ENCODE measurements around the gene CIZ1. TPM values are rescaled to one million over a fixed set of nuclear protein-coding genes. Genes with fewer than 3 reads are reported as not detected.
A peak's percentile ranks its signal among the peaks of the same experiment; 100 is the strongest.

CIZ1 gene
- total RNA-seq, 1 donor from 2014 or later: 74.9 TPM

DNA sequence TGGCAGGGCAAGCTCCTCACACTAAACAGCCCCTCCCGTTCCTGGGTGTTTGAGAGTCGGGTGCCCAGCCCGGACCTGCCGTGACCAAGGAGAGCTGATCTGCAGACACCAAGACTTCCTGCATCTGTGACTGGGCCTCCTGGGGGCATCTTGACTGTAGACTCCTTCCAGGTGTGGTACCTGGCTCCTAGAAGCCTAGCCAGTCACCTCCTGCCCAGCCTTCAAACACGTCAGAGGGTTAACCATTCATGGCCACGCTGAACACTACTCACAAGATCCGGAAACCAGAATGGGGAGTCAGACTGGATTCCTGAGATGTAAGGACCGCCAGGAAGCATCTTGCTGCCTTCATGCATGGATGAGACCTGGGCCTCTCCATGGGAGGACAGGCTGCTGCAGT, 45.8 kb downstream of the CIZ1 start:
- H3K27ac ChIP-seq (replicated peaks): no peak overlapping the region
- no peak for DNase-seq
- H3K9me3 ChIP-seq (replicated peaks): no peaks in the 10 kb centered on the region
- TF ChIP-seq CTCF (IDR thresholded peaks at IDR 0.05; ENCODE audit: borderline replicate concordance): no peak
- H3K36me3 ChIP-seq: no peaks in the 10 kb centered on the region
- H3K4me1 ChIP-seq: peaks cover 38% of the 10 kb centered on the region
- no peaks in the 10 kb centered on the region for H3K27me3 ChIP-seq (ENCODE audit: low read depth)
- intact Hi-C loops (cut with micrococcal nuclease): no loop called here
- no peak overlapping the region for H3K4me3 ChIP-seq

GRCh38 chr9:128144239-128145181, 46.9 kb downstream of the CIZ1 start:
- peak overlapping the region; percentile 68 for H3K27ac ChIP-seq (replicated peaks)
- H3K27me3 ChIP-seq (ENCODE audit: low read depth): no peaks in the 10 kb centered on the region
- intact Hi-C loops (cut with micrococcal nuclease): no loop called here
- H3K9me3 ChIP-seq (replicated peaks): no peaks in the 10 kb centered on the region
- no peak for DNase-seq
- no peaks in the 10 kb centered on the region for H3K36me3 ChIP-seq
- TF ChIP-seq CTCF (IDR thresholded peaks at IDR 0.05; ENCODE audit: borderline replicate concordance): no peak
- peaks cover 27% of the 10 kb centered on the region for H3K4me1 ChIP-seq
- no peak overlapping the region for H3K4me3 ChIP-seq

DNA sequence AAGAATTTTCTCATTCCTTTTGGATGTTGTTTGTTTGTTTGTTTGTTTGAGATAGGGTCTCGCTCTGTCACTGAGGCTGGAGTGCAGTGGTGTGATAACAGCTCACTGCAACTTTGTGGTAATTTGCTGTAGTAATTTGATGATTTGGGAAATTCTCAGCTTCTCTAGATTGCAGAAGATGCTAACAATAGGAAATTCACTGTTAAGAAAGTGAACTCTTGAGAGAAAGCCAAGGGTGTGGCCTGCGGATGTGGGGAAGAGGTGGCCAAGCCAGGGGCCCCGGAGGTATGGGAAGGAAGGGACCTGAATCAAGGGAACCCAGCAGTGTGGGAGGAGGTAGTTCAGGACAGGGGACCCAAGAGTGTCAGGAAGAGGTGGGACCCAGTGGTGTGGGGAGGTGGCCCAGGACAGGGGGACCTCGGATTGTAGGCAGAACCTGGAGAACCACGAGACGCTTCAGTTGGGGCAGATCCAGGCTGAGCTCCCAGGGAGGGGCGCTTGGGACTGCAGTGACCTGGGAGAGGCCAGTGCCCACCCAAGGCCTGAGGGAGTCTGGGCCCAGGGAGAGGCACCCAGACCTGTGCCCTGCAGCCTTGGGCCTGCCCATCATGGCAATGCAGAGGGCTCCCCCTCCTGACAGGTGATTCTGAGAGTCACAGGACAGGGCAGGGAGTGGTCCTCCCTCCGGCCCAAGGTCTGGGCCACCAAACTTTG, 47.7 kb downstream of the CIZ1 start:
- Histone ChIP-seq H3K9me3 (replicated peaks) (no peaks in the 10 kb centered on the region), H3K27me3 (ENCODE audit: low read depth) (no peaks in the 10 kb centered on the region), H3K4me1 (peaks cover 19% of the 10 kb centered on the region), H3K36me3 (no peaks in the 10 kb centered on the region), H3K27ac (replicated peaks) (peak overlapping the region; percentile 68), H3K4me3 (no peak overlapping the region)
- no peak for TF ChIP-seq CTCF (IDR thresholded peaks at IDR 0.05; ENCODE audit: borderline replicate concordance)
- DNase-seq: no peak
- intact Hi-C loops (cut with micrococcal nuclease): no loop called here

DNA sequence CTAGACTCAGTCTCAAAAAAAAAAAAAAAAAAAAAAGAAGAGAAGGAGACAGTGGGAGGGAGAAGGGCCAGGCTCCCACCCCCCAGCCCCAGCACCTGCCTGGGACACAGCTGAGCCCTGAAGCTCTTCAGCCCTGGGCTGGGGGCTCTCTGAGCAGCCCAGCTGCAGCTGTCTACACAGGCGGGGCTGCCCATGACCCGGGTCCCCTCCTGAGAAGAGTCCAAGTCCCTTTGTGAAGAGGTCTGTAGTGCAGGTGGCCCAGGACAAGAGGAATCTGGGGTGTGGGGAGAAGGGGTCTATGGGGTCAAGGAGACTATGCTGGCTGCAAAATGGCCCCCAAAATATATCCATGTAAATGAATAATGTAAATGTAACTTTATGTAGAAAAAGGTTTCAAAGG, 48.8 kb downstream of the CIZ1 start:
- no peak for TF ChIP-seq CTCF (IDR thresholded peaks at IDR 0.05; ENCODE audit: borderline replicate concordance)
- H3K9me3 ChIP-seq (replicated peaks): no peaks in the 10 kb centered on the region
- no peak overlapping the region for H3K4me3 ChIP-seq
- H3K36me3 ChIP-seq: no peaks in the 10 kb centered on the region
- H3K27ac ChIP-seq (replicated peaks): peak overlapping the region; percentile 68
- no peaks in the 10 kb centered on the region for H3K27me3 ChIP-seq (ENCODE audit: low read depth)
- H3K4me1 ChIP-seq: peaks cover 14% of the 10 kb centered on the region
- intact Hi-C loops (cut with micrococcal nuclease): no loop called here
- no peak for DNase-seq

DNA sequence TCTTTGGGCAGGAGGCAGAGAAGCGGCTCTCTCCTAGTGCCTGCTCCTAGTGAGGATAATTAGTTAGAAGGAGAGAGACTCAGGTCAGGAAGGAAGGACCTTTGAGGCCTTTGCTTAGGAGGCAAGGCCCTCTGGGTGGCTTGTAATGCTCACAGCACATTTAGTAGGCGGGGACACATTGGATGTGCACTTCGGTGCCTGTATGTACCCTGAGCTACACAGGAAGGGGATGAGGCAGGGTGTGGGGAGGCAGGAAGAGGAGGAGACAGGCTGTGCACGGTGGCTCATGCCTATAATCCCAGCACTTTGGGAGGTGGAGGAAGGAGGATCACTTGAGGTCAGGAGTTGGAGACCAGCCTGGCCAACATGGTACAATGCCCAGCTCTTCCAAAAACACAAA, 49.3 kb downstream of the CIZ1 start:
- Histone ChIP-seq H3K27ac (replicated peaks) (peak overlapping the region; percentile 68), H3K4me3 (no peak overlapping the region), H3K27me3 (ENCODE audit: low read depth) (no peaks in the 10 kb centered on the region), H3K36me3 (no peaks in the 10 kb centered on the region), H3K4me1 (peaks cover 14% of the 10 kb centered on the region), H3K9me3 (replicated peaks) (no peaks in the 10 kb centered on the region)
- intact Hi-C loops (cut with micrococcal nuclease): no loop called here
- no peak for DNase-seq
- no peak for TF ChIP-seq CTCF (IDR thresholded peaks at IDR 0.05; ENCODE audit: borderline replicate concordance)
